Peyer's patch (tissue), 4 donors: ENCODE results near the gene ZNF618. TPM values are rescaled to one million over a fixed set of nuclear protein-coding genes. Genes with fewer than 3 reads are reported as not detected.

Source experiments
- DNase-seq, 3 donors: peaks; one replicate each; pipeline ENCODE4 v3.0.0-alpha.2; 2017 to 2019
- H3K27ac ChIP-seq, 4 donors: fragments of 200-600 bp; sonication (generic); one replicate each; pipeline ENCODE4 v1.5.1; 2016 to 2019
- H3K27me3 ChIP-seq, 2 donors: fragments of 200-600 bp; sonication (generic); one replicate each; pipeline ENCODE4 v1.5.1; 2019
- H3K36me3 ChIP-seq, 3 donors: fragments of 200-600 bp; sonication (generic); one replicate each; pipeline ENCODE4 v1.5.1; 2016 to 2019
- H3K4me1 ChIP-seq, 4 donors: fragments of 200-600 bp; sonication (generic); one replicate each; pipeline ENCODE4 v1.5.1; 2016 to 2019
- H3K4me3 ChIP-seq, 4 donors: fragments of 200-600 bp; sonication (generic); 1 replicate in 3 of 4; 2 replicates in 1 of 4; pipeline ENCODE4 v1.5.1; 2016 to 2019; ENCODE audit warnings: mild to moderate bottlenecking in 1 of 4
- H3K9me3 ChIP-seq, 4 donors: fragments of 200-600 bp; sonication (generic); one replicate each; pipeline ENCODE4 v1.5.1; 2016 to 2019; ENCODE audit warnings: mild to moderate bottlenecking in 1 of 4
- POLR2A ChIP-seq, 2 donors: fragments of 450-650 bp; IDR thresholded peaks; one replicate each; pipeline ENCODE4 v1.5.1; 2017; ENCODE audit warnings: antibody characterized with exemption in 2 of 2, mild to moderate bottlenecking in 2 of 2, moderate library complexity in 2 of 2
- total RNA-seq, 4 donors: library from RNA; depleted of rRNA; stranded (reverse); fragments of >200 nt; gene quantifications; one replicate each; pipeline ENCODE4 v1.1.0, GENCODE V29; 2016
- TF ChIP-seq, protein P1 (sequence below), 6 experiments: fragments of 450-650 bp in 4 of 6; fragments of 200-600 bp in 2 of 6; sonication (generic) in 1 of 6; IDR thresholded peaks; one replicate each; pipeline ENCODE4 v1.5.1; 2017 to 2019; ENCODE audit warnings: antibody characterized with exemption in 6 of 6, mild to moderate bottlenecking in 3 of 6, moderate library complexity in 1 of 6

The ZNF618 gene
- total RNA-seq, 4 donors from 2014 or later = 2.8 to 26.4 (median 4.1) TPM

DNA sequence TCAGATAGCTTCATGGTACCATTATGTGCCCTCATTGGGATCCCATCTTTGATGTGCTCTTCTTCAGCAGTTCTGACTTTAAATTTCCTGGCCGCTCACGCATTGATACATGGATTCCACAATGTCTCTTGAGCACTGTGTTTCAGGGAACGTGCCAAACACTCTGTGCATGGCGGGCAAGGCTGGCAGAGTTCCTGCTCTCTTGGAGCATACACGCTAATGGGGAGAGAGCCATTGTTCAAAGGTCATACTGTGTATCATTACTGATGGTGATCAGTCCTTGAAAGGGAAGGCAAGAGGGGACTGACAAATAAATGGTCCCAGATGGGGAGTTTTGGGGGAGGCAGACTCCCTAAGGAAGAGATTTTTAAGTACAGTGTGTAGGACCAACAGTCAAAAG lies 149.7 kb downstream of the ZNF618 start:
- no peak for TF ChIP-seq POLR2A (IDR thresholded peaks at IDR 0.05)
- TF ChIP-seq, protein P1, sequence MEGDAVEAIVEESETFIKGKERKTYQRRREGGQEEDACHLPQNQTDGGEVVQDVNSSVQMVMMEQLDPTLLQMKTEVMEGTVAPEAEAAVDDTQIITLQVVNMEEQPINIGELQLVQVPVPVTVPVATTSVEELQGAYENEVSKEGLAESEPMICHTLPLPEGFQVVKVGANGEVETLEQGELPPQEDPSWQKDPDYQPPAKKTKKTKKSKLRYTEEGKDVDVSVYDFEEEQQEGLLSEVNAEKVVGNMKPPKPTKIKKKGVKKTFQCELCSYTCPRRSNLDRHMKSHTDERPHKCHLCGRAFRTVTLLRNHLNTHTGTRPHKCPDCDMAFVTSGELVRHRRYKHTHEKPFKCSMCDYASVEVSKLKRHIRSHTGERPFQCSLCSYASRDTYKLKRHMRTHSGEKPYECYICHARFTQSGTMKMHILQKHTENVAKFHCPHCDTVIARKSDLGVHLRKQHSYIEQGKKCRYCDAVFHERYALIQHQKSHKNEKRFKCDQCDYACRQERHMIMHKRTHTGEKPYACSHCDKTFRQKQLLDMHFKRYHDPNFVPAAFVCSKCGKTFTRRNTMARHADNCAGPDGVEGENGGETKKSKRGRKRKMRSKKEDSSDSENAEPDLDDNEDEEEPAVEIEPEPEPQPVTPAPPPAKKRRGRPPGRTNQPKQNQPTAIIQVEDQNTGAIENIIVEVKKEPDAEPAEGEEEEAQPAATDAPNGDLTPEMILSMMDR (IDR thresholded peaks at IDR 0.05) = no peak
- Histone ChIP-seq H3K4me3 (no peak overlapping the region), H3K36me3 (no peaks in the 10 kb centered on the region), H3K4me1 (no peaks in the 10 kb centered on the region), H3K27ac (no peak overlapping the region), H3K27me3 (no peaks in the 10 kb centered on the region), H3K9me3 (peaks cover 0 to 9% (median 3%) of the 10 kb centered on the region in 4 donors)
- DNase-seq = no peak

DNA sequence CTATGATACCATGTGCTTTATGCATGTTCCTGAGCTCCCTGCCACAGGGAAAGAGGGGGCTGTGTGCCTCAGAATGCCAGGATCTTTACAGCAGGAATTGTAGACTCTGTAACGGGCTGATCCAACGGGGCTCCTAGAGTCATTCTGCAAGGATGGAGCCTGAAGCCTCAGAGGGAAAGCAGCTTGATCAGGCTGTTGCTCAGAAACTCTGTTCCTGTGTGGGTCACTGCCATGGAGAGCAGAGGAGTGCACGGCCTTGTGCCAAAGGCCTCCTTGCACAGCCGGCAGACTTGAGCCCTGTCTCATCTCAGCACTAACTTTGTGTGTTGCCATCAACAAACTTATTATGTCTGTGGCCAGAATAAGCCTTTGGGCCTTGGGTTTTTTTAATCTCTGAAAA lies 150.2 kb downstream of the ZNF618 start:
- no peak for TF ChIP-seq POLR2A (IDR thresholded peaks at IDR 0.05)
- TF ChIP-seq, protein P1 (IDR thresholded peaks at IDR 0.05) = no peak
- no peak for DNase-seq

DNA sequence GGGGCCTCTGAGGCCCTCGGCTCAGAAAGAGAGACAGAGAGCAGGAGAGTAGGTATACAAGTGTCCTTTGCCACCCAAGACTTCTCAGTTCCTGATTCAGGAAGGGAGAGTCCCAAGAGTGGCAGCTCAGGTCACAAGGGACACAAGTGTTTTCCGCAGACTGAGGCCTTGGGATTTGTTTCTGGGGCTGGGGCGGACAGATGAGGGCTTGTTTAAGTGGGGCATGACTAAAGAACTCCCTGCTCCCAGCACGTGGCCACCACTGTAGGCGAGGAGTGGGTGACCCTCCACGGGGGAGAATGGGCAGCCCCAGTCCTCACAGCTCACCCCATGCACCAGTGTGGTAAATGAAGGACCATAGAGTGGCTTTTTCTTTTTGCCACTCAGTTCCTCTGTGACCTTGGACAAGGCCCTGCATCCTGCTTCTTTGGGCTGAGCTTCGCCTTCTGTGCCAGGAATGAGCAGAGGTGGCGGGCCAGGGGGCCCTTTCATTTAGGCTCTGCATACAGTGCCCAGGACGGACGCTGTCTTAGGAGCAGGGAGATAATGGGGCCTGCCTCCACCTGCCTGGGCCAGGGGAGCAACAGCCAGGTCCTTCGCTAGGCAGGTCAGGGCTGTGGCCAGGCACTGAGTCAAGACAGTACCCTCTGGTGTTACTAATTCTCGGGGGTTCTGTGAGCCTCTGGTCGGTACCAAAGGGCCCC lies 151.2 kb downstream of the ZNF618 start:
- Histone ChIP-seq H3K9me3 (peaks cover 0 to 9% (median 3%) of the 10 kb centered on the region in 4 donors), H3K27ac (no peak overlapping the region), H3K4me1 (no peaks in the 10 kb centered on the region), H3K36me3 (no peaks in the 10 kb centered on the region), H3K27me3 (no peaks in the 10 kb centered on the region), H3K4me3 (no peak overlapping the region)
- DNase-seq = peak in 1 of 3 donors; percentile 31
- TF ChIP-seq, protein P1 (IDR thresholded peaks at IDR 0.05) = no peak
- TF ChIP-seq POLR2A (IDR thresholded peaks at IDR 0.05) = no peak

More for the DNA sequence above, 150.2 kb downstream of the ZNF618 start:
- no peak overlapping the region for H3K4me3 ChIP-seq
- no peaks in the 10 kb centered on the region for H3K36me3 ChIP-seq
- no peaks in the 10 kb centered on the region for H3K27me3 ChIP-seq
- H3K27ac ChIP-seq = no peak overlapping the region
- no peaks in the 10 kb centered on the region for H3K4me1 ChIP-seq
- H3K9me3 ChIP-seq = peaks cover 0 to 9% (median 3%) of the 10 kb centered on the region in 4 donors

DNA sequence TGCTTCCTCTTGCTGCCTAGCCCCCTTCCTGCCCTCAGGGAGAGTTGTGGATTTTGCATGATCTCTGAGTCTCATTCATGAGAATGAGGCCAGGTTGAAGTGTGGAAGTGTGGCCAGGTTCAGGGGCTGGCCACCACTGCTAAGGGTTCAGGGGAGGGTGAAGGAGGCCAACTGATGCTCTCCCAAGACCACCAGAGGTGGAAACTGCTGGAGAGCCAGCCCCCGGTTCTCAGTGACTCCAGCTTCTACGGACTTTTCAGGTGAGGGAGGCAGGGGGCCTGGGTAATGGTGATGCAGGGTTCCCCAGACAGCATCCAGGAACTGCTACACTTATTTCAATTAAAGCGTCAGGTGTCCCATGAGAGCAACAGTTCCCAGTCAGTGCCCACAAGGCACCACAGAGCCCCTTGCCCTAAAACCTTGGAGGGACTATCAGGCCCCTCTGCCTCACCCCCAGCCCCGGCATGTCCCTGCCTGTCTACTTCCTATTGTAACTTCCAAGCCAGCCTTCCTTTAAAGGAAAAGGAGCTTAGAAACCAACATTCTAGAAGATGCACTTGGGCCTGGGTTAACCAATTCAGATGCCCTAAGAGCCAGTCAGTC lies 151.9 kb downstream of the ZNF618 start:
- H3K36me3 ChIP-seq = no peaks in the 10 kb centered on the region
- H3K4me3 ChIP-seq = no peak overlapping the region
- DNase-seq = no peak
- H3K9me3 ChIP-seq = peaks cover 0 to 5% (median 3%) of the 10 kb centered on the region in 4 donors
- TF ChIP-seq, protein P1 (IDR thresholded peaks at IDR 0.05) = no peak
- no peak for TF ChIP-seq POLR2A (IDR thresholded peaks at IDR 0.05)
- H3K27me3 ChIP-seq = no peaks in the 10 kb centered on the region
- no peak overlapping the region for H3K27ac ChIP-seq
- H3K4me1 ChIP-seq = no peaks in the 10 kb centered on the region

DNA sequence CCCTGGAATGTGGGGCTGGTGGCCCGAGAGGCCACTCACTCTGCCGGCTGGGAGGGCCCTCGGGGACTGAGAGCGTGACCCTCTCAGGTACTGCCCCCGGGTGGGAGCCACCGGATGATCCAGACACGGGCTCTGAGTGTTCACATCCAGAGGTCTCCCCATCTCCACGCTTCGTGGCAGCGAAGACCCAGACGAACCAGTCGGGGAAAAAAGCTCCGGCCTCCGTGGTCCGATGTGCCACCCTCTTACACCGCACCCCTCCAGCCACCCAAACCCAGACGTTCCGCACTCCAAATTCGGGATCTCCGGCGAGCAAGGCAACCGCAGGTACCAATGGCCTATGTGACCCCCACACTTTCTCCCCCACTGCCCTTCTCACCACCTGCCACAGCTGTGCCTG lies 152.5 kb downstream of the ZNF618 start:
- Histone ChIP-seq H3K4me1 (no peaks in the 10 kb centered on the region), H3K36me3 (no peaks in the 10 kb centered on the region)
- no peak for DNase-seq

More for the DNA sequence above, 152.5 kb downstream of the ZNF618 start:
- no peak for TF ChIP-seq POLR2A (IDR thresholded peaks at IDR 0.05)
- TF ChIP-seq, protein P1 (IDR thresholded peaks at IDR 0.05) = no peak
- Histone ChIP-seq H3K27ac (no peak overlapping the region), H3K4me3 (no peak overlapping the region), H3K9me3 (peaks cover 0 to 5% (median 0%) of the 10 kb centered on the region in 4 donors), H3K27me3 (no peaks in the 10 kb centered on the region)
